Measurements from ENCODE around the gene PAH.

DNA sequence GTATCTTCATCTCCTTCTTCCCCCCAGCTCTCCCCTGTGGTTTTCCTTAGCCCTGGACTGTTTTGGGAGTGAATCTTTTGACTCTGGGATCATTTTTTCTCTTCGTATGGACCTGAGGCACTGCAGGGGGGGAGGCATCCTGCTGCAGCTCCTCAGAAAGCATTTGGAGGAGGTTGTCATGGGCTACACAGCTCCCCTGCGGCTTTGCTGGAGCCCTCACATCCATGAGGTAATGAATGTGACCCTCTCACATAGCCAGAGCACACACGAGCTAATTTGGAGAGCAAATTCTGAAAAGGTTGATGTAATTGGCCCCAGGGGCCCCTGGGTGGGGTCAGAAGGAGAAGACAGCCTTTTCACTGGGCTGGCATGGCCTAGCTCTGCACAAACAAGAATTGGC is 110.9 kb downstream of the PAH start:
- TF ChIP-seq, protein P1, sequence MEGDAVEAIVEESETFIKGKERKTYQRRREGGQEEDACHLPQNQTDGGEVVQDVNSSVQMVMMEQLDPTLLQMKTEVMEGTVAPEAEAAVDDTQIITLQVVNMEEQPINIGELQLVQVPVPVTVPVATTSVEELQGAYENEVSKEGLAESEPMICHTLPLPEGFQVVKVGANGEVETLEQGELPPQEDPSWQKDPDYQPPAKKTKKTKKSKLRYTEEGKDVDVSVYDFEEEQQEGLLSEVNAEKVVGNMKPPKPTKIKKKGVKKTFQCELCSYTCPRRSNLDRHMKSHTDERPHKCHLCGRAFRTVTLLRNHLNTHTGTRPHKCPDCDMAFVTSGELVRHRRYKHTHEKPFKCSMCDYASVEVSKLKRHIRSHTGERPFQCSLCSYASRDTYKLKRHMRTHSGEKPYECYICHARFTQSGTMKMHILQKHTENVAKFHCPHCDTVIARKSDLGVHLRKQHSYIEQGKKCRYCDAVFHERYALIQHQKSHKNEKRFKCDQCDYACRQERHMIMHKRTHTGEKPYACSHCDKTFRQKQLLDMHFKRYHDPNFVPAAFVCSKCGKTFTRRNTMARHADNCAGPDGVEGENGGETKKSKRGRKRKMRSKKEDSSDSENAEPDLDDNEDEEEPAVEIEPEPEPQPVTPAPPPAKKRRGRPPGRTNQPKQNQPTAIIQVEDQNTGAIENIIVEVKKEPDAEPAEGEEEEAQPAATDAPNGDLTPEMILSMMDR (IDR thresholded peaks at IDR 0.05): no peak
- TF ChIP-seq POLR2A (IDR thresholded peaks at IDR 0.05): no peak

All from adrenal gland (tissue), 5 donors.